HEK293T (cell line): Measurements from ENCODE around the gene YRDC.

Source experiments
- FOXA1 ChIP-seq: fragments of 450-650 bp; IDR thresholded peaks from 2 replicates; pipeline ENCODE4 v1.6.1; 2016; ENCODE audit warnings: mild to moderate bottlenecking
- SP1 ChIP-seq: fragments of 450-650 bp; IDR thresholded peaks from 2 replicates; pipeline ENCODE4 v1.6.1; 2017

GRCh38 chr1:37797750-37798345 is 10.2 kb downstream of the YRDC start:
- TF ChIP-seq SP1 (no peak), FOXA1 (no peak)
